ENCODE results near the gene BTBD9. TPM values are rescaled to one million over a fixed set of nuclear protein-coding genes. Genes with fewer than 3 reads are reported as not detected.

BTBD9 gene
- total RNA-seq, 1 donor, result 25.3 TPM

DNA sequence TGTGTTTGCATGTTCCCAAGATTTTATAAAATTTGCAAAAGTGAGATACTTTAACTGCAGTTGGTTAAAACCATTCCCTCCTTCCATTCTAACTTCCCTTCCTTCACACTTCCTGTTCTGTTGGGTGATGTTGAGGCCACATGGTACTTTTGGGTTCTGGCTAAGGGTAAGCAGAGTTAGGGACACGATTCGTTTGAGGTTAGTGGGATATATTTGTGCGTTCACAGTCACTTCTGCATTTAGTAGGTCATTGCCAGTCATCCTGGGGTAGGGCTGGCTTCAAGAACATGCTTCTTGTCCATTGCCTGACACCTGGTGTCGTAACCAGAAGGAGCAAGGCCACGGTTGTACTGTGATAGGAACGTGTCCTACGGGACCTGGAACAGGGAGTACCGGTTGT, 480.1 kb downstream of the BTBD9 start:
- Histone ChIP-seq H3K27ac (ENCODE audit: low read depth, low read length) (no peak overlapping the region), H3K9me3 (ENCODE audit: low read depth, low read length) (no peaks in the 10 kb centered on the region), H3K36me3 (ENCODE audit: insufficient read depth, low read length) (no peaks in the 10 kb centered on the region), H3K79me2 (ENCODE audit: insufficient read depth, low read length) (no peaks in the 10 kb centered on the region), H4K20me1 (ENCODE audit: insufficient read depth, low read length) (peaks cover 6% of the 10 kb centered on the region), H2AFZ (ENCODE audit: low read length) (no peak overlapping the region), H3K4me2 (ENCODE audit: insufficient read depth, low read length) (no peak overlapping the region), H3K4me1 (ENCODE audit: insufficient read depth, low read length) (no peaks in the 10 kb centered on the region), H3K4me3 (ENCODE audit: insufficient read depth, low read length) (no peak overlapping the region), H3K27me3 (ENCODE audit: insufficient read depth, low read length) (no peaks in the 10 kb centered on the region)
- DNase-seq (ENCODE audit: insufficient read length, low spot score, missing footprints), result no peak
- TF ChIP-seq, protein P1, sequence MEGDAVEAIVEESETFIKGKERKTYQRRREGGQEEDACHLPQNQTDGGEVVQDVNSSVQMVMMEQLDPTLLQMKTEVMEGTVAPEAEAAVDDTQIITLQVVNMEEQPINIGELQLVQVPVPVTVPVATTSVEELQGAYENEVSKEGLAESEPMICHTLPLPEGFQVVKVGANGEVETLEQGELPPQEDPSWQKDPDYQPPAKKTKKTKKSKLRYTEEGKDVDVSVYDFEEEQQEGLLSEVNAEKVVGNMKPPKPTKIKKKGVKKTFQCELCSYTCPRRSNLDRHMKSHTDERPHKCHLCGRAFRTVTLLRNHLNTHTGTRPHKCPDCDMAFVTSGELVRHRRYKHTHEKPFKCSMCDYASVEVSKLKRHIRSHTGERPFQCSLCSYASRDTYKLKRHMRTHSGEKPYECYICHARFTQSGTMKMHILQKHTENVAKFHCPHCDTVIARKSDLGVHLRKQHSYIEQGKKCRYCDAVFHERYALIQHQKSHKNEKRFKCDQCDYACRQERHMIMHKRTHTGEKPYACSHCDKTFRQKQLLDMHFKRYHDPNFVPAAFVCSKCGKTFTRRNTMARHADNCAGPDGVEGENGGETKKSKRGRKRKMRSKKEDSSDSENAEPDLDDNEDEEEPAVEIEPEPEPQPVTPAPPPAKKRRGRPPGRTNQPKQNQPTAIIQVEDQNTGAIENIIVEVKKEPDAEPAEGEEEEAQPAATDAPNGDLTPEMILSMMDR (IDR thresholded peaks at IDR 0.05; ENCODE audit: extremely low read depth, low read depth, low read length), result no peak

DNA sequence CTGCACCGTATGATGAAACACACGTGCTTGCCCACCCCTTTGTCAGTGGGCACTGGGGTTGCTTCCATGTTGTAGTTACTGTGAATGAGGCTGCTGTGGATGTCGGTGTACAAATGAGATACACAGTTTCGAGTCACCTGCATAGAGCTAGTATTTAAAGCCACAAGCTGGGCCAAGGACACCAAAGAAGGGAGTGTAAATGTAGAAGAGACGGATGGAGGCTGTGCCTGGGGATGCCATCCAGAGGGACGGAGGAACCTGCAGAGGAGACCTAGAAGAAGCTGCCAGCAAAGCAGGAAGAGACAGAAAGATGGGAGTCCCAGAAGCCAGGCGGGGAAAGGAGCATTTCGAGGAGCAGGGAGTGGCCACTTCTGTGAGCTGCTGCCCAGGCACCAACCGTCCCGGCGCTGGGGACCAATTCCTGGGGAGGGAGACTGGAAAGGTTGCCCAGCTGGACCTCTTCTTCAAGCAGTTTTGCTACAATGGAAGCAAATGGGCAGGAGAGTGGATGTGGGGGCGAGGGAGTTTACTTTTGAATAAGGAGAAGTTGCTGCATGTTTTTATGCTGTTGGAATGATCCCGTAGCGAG, 480.9 kb downstream of the BTBD9 start:
- DNase-seq (ENCODE audit: insufficient read length, low spot score, missing footprints), result no peak
- no peaks in the 10 kb centered on the region for H3K36me3 ChIP-seq (ENCODE audit: insufficient read depth, low read length)
- H3K4me1 ChIP-seq (ENCODE audit: insufficient read depth, low read length), result no peaks in the 10 kb centered on the region
- no peak overlapping the region for H3K4me3 ChIP-seq (ENCODE audit: insufficient read depth, low read length)
- H3K27ac ChIP-seq (ENCODE audit: low read depth, low read length), result no peak overlapping the region
- no peaks in the 10 kb centered on the region for H3K9me3 ChIP-seq (ENCODE audit: low read depth, low read length)
- no peak overlapping the region for H2AFZ ChIP-seq (ENCODE audit: low read length)
- no peaks in the 10 kb centered on the region for H3K27me3 ChIP-seq (ENCODE audit: insufficient read depth, low read length)
- TF ChIP-seq, protein P1 (IDR thresholded peaks at IDR 0.05; ENCODE audit: extremely low read depth, low read depth, low read length), result no peak
- H3K79me2 ChIP-seq (ENCODE audit: insufficient read depth, low read length), result no peaks in the 10 kb centered on the region
- peaks cover 7% of the 10 kb centered on the region for H4K20me1 ChIP-seq (ENCODE audit: insufficient read depth, low read length)
- no peak overlapping the region for H3K4me2 ChIP-seq (ENCODE audit: insufficient read depth, low read length)

DNA sequence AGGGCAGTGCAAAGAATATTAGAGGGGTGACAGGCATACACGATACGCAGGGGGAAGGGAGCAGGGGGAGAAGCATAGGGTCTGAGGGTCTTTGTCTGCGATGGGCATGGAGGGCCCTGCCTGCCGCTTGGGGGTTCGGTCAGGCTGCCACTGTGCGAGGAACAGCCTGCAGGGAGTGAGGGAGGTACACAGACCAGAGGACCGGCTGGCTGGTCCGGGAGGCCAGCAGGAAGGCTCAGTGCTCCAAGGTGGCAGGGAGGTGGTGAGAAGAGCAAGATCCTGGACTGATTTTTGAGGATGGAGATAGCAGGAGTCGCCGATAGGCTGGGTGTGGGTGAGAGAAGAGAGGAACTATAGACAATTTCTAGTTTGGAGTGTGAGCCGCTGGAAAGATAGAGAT, 481.8 kb downstream of the BTBD9 start:
- DNase-seq (ENCODE audit: insufficient read length, low spot score, missing footprints), result no peak
- Histone ChIP-seq H3K9me3 (ENCODE audit: low read depth, low read length) (no peaks in the 10 kb centered on the region), H4K20me1 (ENCODE audit: insufficient read depth, low read length) (peaks cover 10% of the 10 kb centered on the region), H3K4me2 (ENCODE audit: insufficient read depth, low read length) (no peak overlapping the region), H3K27me3 (ENCODE audit: insufficient read depth, low read length) (no peaks in the 10 kb centered on the region), H3K4me1 (ENCODE audit: insufficient read depth, low read length) (no peaks in the 10 kb centered on the region), H3K4me3 (ENCODE audit: insufficient read depth, low read length) (no peak overlapping the region), H3K36me3 (ENCODE audit: insufficient read depth, low read length) (peaks cover 9% of the 10 kb centered on the region), H3K79me2 (ENCODE audit: insufficient read depth, low read length) (peaks cover under 1% of the 10 kb centered on the region), H2AFZ (ENCODE audit: low read length) (no peak overlapping the region), H3K27ac (ENCODE audit: low read depth, low read length) (no peak overlapping the region)
- TF ChIP-seq, protein P1 (IDR thresholded peaks at IDR 0.05; ENCODE audit: extremely low read depth, low read depth, low read length), result no peak

DNA sequence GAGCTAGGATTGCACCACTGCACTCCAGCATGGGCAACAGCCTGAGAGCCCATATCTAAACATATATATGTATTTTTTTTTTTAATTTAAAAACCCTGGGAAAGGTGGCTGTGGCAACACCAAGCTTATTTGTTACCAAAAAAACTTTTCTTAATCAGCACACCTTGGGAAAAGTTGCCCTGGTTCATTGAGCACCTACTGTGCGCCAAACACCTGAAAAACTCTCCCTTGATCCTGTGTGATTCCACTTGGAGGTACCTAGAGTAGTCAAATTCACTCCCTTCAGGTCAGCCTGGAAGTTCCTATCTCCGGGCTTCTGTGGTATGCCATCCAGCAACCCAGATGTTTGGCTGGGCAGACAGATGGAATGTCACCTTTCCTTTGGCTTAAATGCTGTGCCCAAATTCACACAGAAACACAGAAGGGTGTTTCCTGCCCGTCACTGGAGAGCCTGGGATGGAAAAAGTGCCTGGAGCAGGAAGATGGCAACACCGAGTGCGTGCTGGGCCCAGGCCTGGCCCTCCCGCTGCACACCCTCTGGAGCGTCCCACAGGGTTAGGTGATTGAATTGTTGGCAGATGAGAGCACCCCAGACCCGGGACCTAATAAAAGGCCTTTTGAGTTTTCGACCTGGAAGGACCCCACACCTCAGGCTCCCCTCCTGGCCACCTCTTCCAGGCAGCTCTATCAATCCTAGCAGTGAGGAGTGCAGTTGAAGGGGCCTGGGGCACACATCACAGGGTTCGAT, 482.7 kb downstream of the BTBD9 start:
- Histone ChIP-seq H3K27ac (ENCODE audit: low read depth, low read length) (no peak overlapping the region), H3K4me3 (ENCODE audit: insufficient read depth, low read length) (no peak overlapping the region), H4K20me1 (ENCODE audit: insufficient read depth, low read length) (peaks cover 10% of the 10 kb centered on the region), H3K9me3 (ENCODE audit: low read depth, low read length) (no peaks in the 10 kb centered on the region), H3K27me3 (ENCODE audit: insufficient read depth, low read length) (no peaks in the 10 kb centered on the region), H3K36me3 (ENCODE audit: insufficient read depth, low read length) (peaks cover 13% of the 10 kb centered on the region), H3K79me2 (ENCODE audit: insufficient read depth, low read length) (peaks cover 3% of the 10 kb centered on the region), H2AFZ (ENCODE audit: low read length) (no peak overlapping the region), H3K4me1 (ENCODE audit: insufficient read depth, low read length) (no peaks in the 10 kb centered on the region), H3K4me2 (ENCODE audit: insufficient read depth, low read length) (no peak overlapping the region)
- DNase-seq (ENCODE audit: insufficient read length, low spot score, missing footprints), result no peak
- TF ChIP-seq, protein P1 (IDR thresholded peaks at IDR 0.05; ENCODE audit: extremely low read depth, low read depth, low read length), result no peak

Measured in osteoblast (primary cell).